C1 segment of cervical spinal cord (tissue), 14 donors: ENCODE data around the gene OGT.
"Not testable (repeated sequence)": the region's sequence is repeated elsewhere in the genome, so short reads cannot be mapped to it uniquely, and the experiment has no call there.

Experiments used
- DNase-seq, 14 donors: peaks; one replicate each; lab custom pipeline; 2025; lab: John Stamatoyannopoulos, UW

Gene OGT

GRCh38 chrX:71579990-71580380, 47.1 kb downstream of the OGT start:
- no peak for DNase-seq

GRCh38 chrX:71581210-71581609, 48.3 kb downstream of the OGT start:
- DNase-seq: no peak

- DNase-seq: no peak
Observed at GRCh38 chrX:71586929-71587328, 54.0 kb downstream of the OGT start.

GRCh38 chrX:71593210-71593609, 60.3 kb downstream of the OGT start:
- not testable (repeated sequence) for DNase-seq

- no peak for DNase-seq
Observed at GRCh38 chrX:71599965-71600364, 67.1 kb downstream of the OGT start.

GRCh38 chrX:71603618-71604017, 70.7 kb downstream of the OGT start:
- no peak for DNase-seq

GRCh38 chrX:71604141-71604540, 71.2 kb downstream of the OGT start:
- DNase-seq: no peak

GRCh38 chrX:71604796-71605568, 72.1 kb downstream of the OGT start:
- DNase-seq: no peak

GRCh38 chrX:71606536-71607216, 73.8 kb downstream of the OGT start:
- DNase-seq: no peak

GRCh38 chrX:71607488-71607887, 74.6 kb downstream of the OGT start:
- DNase-seq: no peak

GRCh38 chrX:71609095-71609750, 76.3 kb downstream of the OGT start:
- DNase-seq: no peak

- DNase-seq: not testable (repeated sequence)
Observed at GRCh38 chrX:71611736-71612135, 78.8 kb downstream of the OGT start.

GRCh38 chrX:71612256-71612655, 79.4 kb downstream of the OGT start:
- DNase-seq: no peak

GRCh38 chrX:71615056-71615455, 82.2 kb downstream of the OGT start:
- no peak for DNase-seq

GRCh38 chrX:71615954-71616353, 83.0 kb downstream of the OGT start:
- no peak for DNase-seq

- no peak for DNase-seq
Observed at GRCh38 chrX:71616672-71617529, 84.0 kb downstream of the OGT start.

GRCh38 chrX:71617742-71618141, 84.8 kb downstream of the OGT start:
- no peak for DNase-seq

GRCh38 chrX:71618303-71618721, 85.4 kb downstream of the OGT start, which contains the start of gene CXCR3:
Gene CXCR3, minus strand, starts transcription at chrX:71618511. Its CDS starts 62 bp downstream, at chrX:71618449.
- DNase-seq: no peak

- DNase-seq: no peak
Observed at GRCh38 chrX:71618787-71619186, 85.9 kb downstream of the OGT start.

- no peak for DNase-seq
Observed at GRCh38 chrX:71619193-71619592, 86.3 kb downstream of the OGT start.

- DNase-seq: no peak
Observed at GRCh38 chrX:71619986-71620385, 87.1 kb downstream of the OGT start.

- no peak for DNase-seq
Observed at GRCh38 chrX:71621603-71622002, 88.7 kb downstream of the OGT start.
